ENCODE results near the gene ZBTB7B. TPM values are rescaled to one million over a fixed set of nuclear protein-coding genes. Genes with fewer than 3 reads are reported as not detected.

Gene ZBTB7B
- total RNA-seq, 4 donors from 2014 or later = 23.5 to 74.0 (median 30.8) TPM

DNA sequence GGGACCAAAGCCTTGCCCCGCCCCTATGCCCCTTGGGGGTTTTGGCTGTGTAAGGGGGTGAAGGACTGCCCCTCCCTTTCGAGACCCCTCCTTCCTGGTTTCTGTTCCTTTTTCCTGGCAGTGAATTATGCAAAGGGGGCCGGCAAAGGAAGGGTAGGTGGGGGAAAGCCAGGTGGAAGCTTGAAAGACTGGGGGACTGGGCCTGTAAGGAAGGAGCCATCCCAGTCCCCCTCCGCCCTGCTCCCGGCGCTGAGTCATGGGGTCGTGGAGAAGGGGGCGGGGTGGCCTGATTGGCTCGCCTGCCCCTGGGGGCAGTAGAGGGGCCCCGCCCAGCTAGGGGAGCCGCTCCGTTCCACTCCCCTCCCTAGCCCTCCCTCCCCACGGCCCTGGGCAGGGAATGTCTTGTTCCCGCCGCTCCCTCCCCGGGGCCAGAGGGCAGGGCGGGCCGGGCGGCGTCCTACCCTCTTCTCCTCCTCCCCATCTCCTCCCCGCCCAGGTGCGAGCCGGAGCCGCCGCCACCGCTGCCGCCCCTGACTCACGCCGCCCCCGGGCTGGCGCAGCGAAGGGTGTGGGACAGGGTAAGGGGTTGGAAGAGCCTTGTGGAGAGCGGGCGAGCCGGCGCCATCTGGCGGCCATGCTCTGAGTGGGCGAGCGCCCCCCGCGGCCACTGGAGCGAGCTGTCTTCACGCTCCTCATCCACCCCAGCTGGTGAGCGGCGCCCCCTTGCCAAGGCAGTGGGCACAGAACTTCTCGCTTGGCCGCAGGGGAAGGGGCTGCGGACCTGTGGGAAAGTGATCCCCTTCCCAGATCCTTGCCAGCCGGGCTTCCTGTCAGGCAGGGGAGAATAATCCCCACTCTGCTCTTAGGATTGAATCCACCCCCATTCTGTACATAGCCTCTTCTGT lies 14.7 kb downstream of the ZBTB7B start:
- TF ChIP-seq CTCF (IDR thresholded peaks at IDR 0.05; ENCODE audit: low read depth) = no peak

DNA sequence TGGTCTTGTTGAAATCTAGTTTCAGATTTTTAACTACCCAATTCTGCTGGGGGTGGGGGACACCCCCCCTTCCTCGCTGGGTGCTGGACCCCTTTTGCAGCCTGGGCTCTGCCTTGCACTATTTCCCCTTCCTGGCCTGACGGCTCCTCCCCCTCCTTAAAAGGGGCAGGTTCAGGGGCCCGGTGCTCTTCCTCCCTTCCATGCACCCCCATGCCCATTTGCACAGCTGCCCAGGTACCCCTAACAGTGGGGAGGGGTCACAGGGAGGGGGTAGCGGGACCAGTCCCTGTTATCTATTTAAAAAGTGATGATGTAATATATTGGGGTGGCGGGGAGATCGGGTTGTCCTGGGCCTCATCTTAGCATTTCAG lies 15.3 kb downstream of the ZBTB7B start:
- TF ChIP-seq CTCF (IDR thresholded peaks at IDR 0.05; ENCODE audit: low read depth) = no peak

DNA sequence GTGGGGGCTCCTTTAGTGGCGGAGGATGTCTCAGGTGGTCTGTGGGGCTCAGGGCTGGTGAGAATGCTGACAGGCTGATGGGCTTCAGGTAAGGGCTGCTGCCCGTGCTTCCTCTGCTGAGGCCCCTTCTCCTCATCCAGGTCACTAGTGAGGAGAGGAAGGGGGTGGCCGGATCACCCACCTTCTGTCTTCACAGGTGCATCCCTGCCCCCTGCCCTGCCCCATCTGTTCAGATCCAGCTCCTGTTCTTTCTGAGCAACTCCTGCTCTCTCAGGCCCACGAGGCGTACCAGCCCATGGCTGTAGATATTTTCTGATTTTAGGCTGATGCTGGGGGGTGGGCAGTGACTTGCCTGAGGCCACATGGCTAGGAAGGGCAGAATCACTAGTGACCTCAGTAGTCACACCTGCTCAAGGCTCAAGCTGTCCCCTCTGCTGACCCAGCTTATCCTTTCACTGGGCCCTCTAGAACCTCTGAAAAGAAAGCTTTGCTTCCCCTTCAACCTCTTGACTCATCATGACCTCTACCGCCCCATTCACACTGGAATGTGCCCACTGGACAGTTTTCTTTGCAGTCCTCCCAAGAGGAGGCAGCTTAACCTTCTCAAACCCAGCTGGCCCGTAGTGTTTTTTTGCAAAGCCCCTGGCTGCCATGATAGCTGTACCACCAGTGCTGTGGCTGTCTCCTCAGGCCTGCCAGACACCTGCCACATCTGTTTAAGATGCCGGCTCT lies 16.2 kb downstream of the ZBTB7B start:
- no peak for TF ChIP-seq CTCF (IDR thresholded peaks at IDR 0.05; ENCODE audit: low read depth)

GRCh38 chr1:155019377-155020245 lies 17.0 kb downstream of the ZBTB7B start:
- TF ChIP-seq CTCF (IDR thresholded peaks at IDR 0.05; ENCODE audit: low read depth) = no peak

DNA sequence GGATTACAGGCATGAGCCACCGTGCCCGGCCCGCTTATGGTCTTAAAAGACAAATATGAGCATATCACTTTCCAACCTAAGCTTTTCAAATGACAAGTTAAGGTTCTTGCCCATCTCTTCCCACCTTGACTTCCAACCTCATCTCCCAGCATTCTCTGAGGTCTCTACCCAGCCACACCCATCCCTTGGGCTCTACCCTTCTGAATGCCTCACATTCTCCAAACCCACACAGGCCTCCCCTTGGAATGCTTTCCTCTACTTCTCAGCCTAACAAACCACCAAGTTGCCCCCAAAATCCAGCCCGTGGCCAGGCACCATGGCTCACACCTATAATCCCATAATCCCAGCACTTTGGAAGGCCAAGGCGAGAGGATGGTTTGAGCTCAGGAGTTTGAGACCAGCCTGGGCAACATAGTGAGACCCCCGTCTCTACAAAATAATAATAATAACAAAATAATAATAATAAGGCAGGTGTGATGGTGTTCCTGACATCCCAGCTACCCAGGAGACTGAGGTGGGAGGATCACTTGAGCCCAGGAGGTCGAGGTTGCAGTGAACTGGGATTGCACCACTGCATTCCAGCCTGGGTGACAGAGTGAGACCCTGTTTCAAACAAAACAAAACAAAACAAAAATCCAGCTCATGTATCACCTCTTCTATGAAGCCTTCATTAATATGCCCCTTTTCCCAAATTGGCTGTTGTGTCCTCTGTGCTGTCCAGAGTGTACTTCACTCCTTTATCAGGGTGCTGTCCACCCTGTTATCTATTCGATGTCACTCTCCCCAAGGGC lies 19.7 kb downstream of the ZBTB7B start:
- TF ChIP-seq CTCF (IDR thresholded peaks at IDR 0.05; ENCODE audit: low read depth) = no peak

DNA sequence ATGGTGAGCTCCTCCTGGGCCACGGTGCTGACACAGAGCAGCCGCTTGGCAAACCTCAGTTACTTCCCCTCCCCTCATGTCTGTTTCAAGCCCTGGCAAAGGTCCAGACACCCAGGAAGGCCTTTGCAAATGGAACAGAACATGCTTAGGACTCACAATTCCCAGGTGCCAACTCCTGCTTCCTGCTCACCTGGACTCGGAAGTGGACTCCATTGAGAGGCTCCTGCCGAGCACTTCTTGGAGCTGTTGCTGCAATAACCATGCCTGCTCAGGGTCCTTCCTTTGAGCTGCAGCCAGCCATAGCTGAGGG lies 20.3 kb downstream of the ZBTB7B start:
- no peak for TF ChIP-seq CTCF (IDR thresholded peaks at IDR 0.05; ENCODE audit: low read depth)
